Thoracic aorta (tissue), 2 donors: Measurements from ENCODE around the gene FBXO24. TPM values are rescaled to one million over a fixed set of nuclear protein-coding genes. Genes with fewer than 3 reads are reported as not detected.

Experiments
- ATAC-seq: fragments of 150-250 bp; one replicate; pipeline ENCODE4 v1.8.0; 2017; ENCODE audit warnings: low read depth; ENCODE audit not compliant: insufficient number of reproducible peaks, low FRiP score
- DNase-seq: peaks from one replicate; pipeline ENCODE4 v3.0.0-alpha.2; 2020; ENCODE audit warnings: low spot score
- H3K27ac ChIP-seq, 2 donors: fragments of 200-600 bp; sonication (generic); 1 replicate in 1 of 2; 2 replicates in 1 of 2; pipeline ENCODE4 v1.5.1; 2016; ENCODE audit warnings: mild to moderate bottlenecking in 2 of 2, moderate library complexity in 2 of 2
- H3K27me3 ChIP-seq: fragments of 200-600 bp; sonication (generic); replicated peaks from 2 replicates; pipeline ENCODE4 v1.6.0; 2016; ENCODE audit warnings: mild to moderate bottlenecking; ENCODE audit not compliant: insufficient read depth
- H3K36me3 ChIP-seq: fragments of 200-600 bp; sonication (generic); one replicate; pipeline ENCODE4 v1.5.1; 2016
- H3K4me1 ChIP-seq, 2 donors: fragments of 200-600 bp; sonication (generic); 1 replicate in 1 of 2; 2 replicates in 1 of 2; pipeline versions ENCODE4 v1.5.1 to v1.6.0; 2016; ENCODE audit warnings: low read depth in 2 of 2, mild to moderate bottlenecking in 1 of 2; ENCODE audit not compliant: control insufficient read depth in 1 of 2
- H3K4me3 ChIP-seq: fragments of 200-600 bp; sonication (generic); 2 replicates; pipeline ENCODE4 v1.5.1; 2016; ENCODE audit warnings: mild to moderate bottlenecking
- H3K9me3 ChIP-seq: fragments of 200-600 bp; sonication (generic); 2 replicates; pipeline ENCODE4 v1.5.1; 2016
- total RNA-seq, 2 donors: library from RNA; depleted of rRNA; stranded (reverse); fragments of >200 nt; gene quantifications; one replicate each; pipeline versions ENCODE4 v1.1.0 to v1.2.3, GENCODE V29; 2016
- TF ChIP-seq, protein P1 (sequence below): fragments of 200-600 bp; sonication (generic); IDR thresholded peaks from one replicate; pipeline ENCODE4 v1.5.1; 2019; ENCODE audit warnings: antibody characterized with exemption

Gene FBXO24
- total RNA-seq, 2 donors from 2014 or later: not detected

DNA sequence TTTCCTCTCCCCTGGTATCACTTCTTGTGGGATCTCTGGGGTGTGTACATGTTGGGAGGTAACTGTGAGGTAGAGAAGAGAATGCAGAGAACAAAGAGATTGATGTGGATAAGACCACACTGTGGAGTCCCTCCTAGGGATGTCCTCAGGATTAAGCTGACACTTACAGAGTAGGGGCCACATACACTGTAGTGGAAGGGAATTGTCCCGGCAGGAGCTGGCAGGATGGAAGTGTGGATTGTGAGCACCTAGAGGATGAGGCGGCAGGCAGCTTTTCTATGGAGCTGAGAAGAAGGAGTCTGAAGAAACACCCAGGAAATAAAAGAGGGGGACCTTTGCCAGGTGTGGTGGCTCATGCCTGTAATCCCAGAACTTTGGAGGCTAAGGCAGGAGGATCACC lies 33.6 kb upstream of the FBXO24 start:
- DNase-seq (no peak), ATAC-seq (no peak)
- Histone ChIP-seq H3K27ac (no peak overlapping the region), H3K9me3 (no peaks in the 10 kb centered on the region), H3K36me3 (peaks cover 36% of the 10 kb centered on the region), H3K4me1 (peaks cover 12 to 17% of the 10 kb centered on the region in 2 donors), H3K4me3 (no peak overlapping the region), H3K27me3 (no peaks in the 10 kb centered on the region)
- TF ChIP-seq, protein P1, sequence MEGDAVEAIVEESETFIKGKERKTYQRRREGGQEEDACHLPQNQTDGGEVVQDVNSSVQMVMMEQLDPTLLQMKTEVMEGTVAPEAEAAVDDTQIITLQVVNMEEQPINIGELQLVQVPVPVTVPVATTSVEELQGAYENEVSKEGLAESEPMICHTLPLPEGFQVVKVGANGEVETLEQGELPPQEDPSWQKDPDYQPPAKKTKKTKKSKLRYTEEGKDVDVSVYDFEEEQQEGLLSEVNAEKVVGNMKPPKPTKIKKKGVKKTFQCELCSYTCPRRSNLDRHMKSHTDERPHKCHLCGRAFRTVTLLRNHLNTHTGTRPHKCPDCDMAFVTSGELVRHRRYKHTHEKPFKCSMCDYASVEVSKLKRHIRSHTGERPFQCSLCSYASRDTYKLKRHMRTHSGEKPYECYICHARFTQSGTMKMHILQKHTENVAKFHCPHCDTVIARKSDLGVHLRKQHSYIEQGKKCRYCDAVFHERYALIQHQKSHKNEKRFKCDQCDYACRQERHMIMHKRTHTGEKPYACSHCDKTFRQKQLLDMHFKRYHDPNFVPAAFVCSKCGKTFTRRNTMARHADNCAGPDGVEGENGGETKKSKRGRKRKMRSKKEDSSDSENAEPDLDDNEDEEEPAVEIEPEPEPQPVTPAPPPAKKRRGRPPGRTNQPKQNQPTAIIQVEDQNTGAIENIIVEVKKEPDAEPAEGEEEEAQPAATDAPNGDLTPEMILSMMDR: no peak

DNA sequence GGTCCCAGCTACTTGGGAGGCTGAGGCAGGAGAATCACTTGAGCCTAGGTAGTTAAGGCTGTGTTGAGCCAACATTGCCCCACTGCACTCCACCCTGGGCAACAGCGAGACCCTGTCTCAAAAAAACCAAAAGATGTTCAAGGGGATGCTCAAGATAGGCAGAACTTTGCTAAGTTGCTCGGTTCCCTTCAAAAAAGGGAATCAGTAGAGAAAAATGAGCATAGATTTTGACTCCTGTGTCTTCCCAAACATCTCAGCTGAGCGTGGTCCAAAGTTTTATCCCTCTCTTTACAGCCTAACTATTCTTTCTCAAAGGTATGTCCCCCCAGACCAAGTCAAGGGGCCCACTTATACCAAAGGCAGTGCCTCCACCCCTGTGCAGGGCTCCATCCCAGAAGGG lies 33.1 kb upstream of the FBXO24 start:
- Histone ChIP-seq H3K27me3 (no peaks in the 10 kb centered on the region), H3K4me3 (no peak overlapping the region), H3K36me3 (peaks cover 36% of the 10 kb centered on the region), H3K9me3 (no peaks in the 10 kb centered on the region), H3K27ac (no peak overlapping the region), H3K4me1 (peaks cover 7 to 12% of the 10 kb centered on the region in 2 donors)
- ATAC-seq: no peak
- TF ChIP-seq, protein P1: no peak
- DNase-seq: no peak

DNA sequence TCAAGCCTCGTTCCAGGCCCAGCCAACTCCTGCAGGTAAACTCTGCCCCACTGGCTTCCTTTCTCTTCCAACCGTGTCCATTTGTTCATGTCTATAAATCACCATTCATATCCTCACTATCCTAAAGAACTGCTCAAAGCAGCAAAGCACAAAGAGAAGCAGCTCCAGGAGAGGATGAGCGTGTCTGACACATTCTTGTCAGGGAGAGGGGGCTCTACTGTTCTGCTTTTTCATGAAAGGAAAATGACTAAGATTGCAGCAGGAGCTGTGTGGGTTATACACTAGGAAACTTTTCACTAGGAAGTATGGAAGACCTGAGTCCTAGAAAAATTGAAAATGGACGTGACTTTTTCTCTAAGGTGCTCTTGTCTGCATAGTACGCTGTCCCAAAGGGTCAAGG lies 30.4 kb upstream of the FBXO24 start:
- H3K27me3 ChIP-seq: no peaks in the 10 kb centered on the region
- peaks cover 32% of the 10 kb centered on the region for H3K36me3 ChIP-seq
- no peak overlapping the region for H3K4me3 ChIP-seq
- H3K27ac ChIP-seq: no peak overlapping the region
- TF ChIP-seq, protein P1: no peak
- DNase-seq: no peak
- H3K4me1 ChIP-seq: no peaks in the 10 kb centered on the region
- no peaks in the 10 kb centered on the region for H3K9me3 ChIP-seq
- no peak for ATAC-seq

DNA sequence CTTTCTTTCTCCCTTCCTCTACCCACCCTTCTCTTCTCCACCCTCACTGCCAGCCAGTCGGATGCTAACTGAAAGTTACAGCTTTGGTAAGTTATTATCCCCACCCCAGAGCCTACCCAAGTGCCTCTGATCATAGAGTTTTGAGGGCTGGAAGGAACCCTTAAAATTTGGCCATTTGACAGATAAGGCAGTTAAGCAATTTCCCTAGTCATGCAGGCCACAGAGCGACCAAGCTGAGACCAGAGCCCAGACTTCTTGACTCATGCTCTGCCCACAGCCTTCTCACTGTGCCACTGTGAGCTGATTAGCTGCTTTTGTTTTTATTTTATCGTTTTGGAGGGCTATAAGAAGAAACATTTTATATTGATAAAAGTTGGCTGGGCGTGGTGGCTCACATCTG lies 29.6 kb upstream of the FBXO24 start:
- no peak for DNase-seq
- Histone ChIP-seq H3K4me1 (no peaks in the 10 kb centered on the region), H3K9me3 (no peaks in the 10 kb centered on the region), H3K36me3 (peaks cover 28% of the 10 kb centered on the region), H3K27ac (no peak overlapping the region), H3K4me3 (no peak overlapping the region), H3K27me3 (no peaks in the 10 kb centered on the region)
- TF ChIP-seq, protein P1: no peak
- no peak for ATAC-seq

DNA sequence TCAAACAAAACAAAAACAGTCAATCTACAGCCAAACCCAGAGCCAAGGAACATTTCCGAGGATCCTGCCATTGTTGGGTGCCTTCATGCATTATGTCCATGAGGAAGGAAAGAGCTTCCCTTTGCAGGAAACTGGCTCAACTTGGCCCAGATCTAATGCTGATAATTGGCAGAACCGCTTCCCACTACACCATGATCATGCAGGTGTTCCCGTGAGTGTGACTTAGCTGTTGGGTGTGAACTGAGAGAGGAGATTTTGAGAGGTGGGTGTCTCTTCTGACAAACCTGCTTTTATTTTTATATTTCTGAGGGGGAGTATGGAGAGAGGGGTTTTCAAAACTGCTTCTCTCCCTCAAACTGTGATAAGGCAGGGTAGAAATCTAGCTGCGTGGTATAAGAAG lies 27.0 kb upstream of the FBXO24 start:
- no peak overlapping the region for H3K27ac ChIP-seq

More for the DNA sequence above, 27.0 kb upstream of the FBXO24 start:
- TF ChIP-seq, protein P1: no peak
- H3K36me3 ChIP-seq: peaks cover 28% of the 10 kb centered on the region
- no peak for ATAC-seq
- no peak overlapping the region for H3K4me3 ChIP-seq
- no peak for DNase-seq
- no peaks in the 10 kb centered on the region for H3K9me3 ChIP-seq
- H3K4me1 ChIP-seq: no peaks in the 10 kb centered on the region
- H3K27me3 ChIP-seq: no peaks in the 10 kb centered on the region
